CD4-positive, CD25-positive, alpha-beta regulatory T cell (primary cell): ENCODE results near the gene PKN2. TPM values are rescaled to one million over a fixed set of nuclear protein-coding genes. Genes with fewer than 3 reads are reported as not detected.
"Not testable (repeated sequence)": the region's sequence is repeated elsewhere in the genome, so short reads cannot be mapped to it uniquely, and the experiment has no call there.

Experiments used
- ATAC-seq, 2 donors: fragments of 150-1000 bp; cut with Tn5 transposase; one replicate each; pipeline ENCODE4 v1.10.0; 2021; ENCODE audit warnings: low read depth in 2 of 2, moderate number of reproducible peaks in 2 of 2, moderate library complexity in 1 of 2
- DNase-seq, 3 donors: peaks; one replicate each; pipeline versions ENCODE4 v3.0.0 to v3.0.0-alpha.2; 2012 to 2022; ENCODE audit warnings: mixed read lengths in 1 of 3
- H3K27ac ChIP-seq: one replicate; pipeline ENCODE4 v1.7.0; 2013; ENCODE audit warnings: mild to moderate bottlenecking, low read length; ENCODE audit not compliant: insufficient read depth, poor library complexity, severe bottlenecking
- H3K27me3 ChIP-seq: one replicate; pipeline ENCODE4 v1.7.0; 2013; ENCODE audit warnings: low read length; ENCODE audit not compliant: control insufficient read depth, insufficient read depth
- H3K36me3 ChIP-seq: one replicate; pipeline ENCODE4 v1.7.0; 2013; ENCODE audit warnings: mild to moderate bottlenecking, low read length, moderate library complexity; ENCODE audit not compliant: control insufficient read depth, insufficient read depth
- H3K4me1 ChIP-seq: 2 replicates; pipeline ENCODE4 v1.7.0; 2013; ENCODE audit warnings: mild to moderate bottlenecking, low read length; ENCODE audit not compliant: insufficient read depth, control insufficient read depth, poor library complexity, severe bottlenecking
- H3K4me3 ChIP-seq: one replicate; pipeline ENCODE4 v1.7.0; 2013; ENCODE audit warnings: low read depth, mild to moderate bottlenecking, low read length, moderate library complexity
- H3K9me3 ChIP-seq, 2 experiments: 1 replicate in 1 of 2; 2 replicates in 1 of 2; pipeline ENCODE4 v1.7.0; 2013; ENCODE audit warnings: low read length in 2 of 2, mild to moderate bottlenecking in 1 of 2, moderate library complexity in 1 of 2; ENCODE audit not compliant: control insufficient read depth in 2 of 2
- H3K27ac Mint-ChIP-seq, 3 donors: one replicate each; pipeline ENCODE4 v1.8.0; 2020 to 2022; ENCODE audit warnings: mild to moderate bottlenecking in 3 of 3, mixed read lengths in 3 of 3, moderate library complexity in 2 of 3
- H3K27me3 Mint-ChIP-seq: one replicate; pipeline ENCODE4 v1.8.0; 2022; ENCODE audit warnings: mild to moderate bottlenecking, mixed read lengths
- H3K36me3 Mint-ChIP-seq: one replicate; pipeline ENCODE4 v1.8.0; 2020; ENCODE audit warnings: mixed read lengths
- H3K4me1 Mint-ChIP-seq, 4 donors: one replicate each; pipeline ENCODE4 v1.8.0; 2020 to 2022; ENCODE audit warnings: mixed read lengths in 4 of 4, mild to moderate bottlenecking in 1 of 4
- H3K4me3 Mint-ChIP-seq, 4 donors: one replicate each; pipeline ENCODE4 v1.8.0; 2020 to 2022; ENCODE audit warnings: mild to moderate bottlenecking in 4 of 4, mixed read lengths in 4 of 4, moderate library complexity in 3 of 4
- H3K9me3 Mint-ChIP-seq, 7 donors: one replicate each; pipeline ENCODE4 v1.8.0; 2020 to 2022; ENCODE audit warnings: mixed read lengths in 7 of 7, mild to moderate bottlenecking in 3 of 7, moderate library complexity in 2 of 7
- polyA plus RNA-seq, 4 donors: library from polyadenylated mRNA; unstranded; fragments of 300-500 nt; fragmentation: Illumina TruSeq; gene quantifications; one replicate each; pipeline ENCODE4 v1.2.3, GENCODE V29; 2021
- total RNA-seq: library from RNA; stranded (reverse); gene quantifications from one replicate; pipeline ENCODE4 v1.2.3, GENCODE V29; 2022

PKN2 gene
- total and polyA plus RNA-seq, 5 donors from 2014 or later: 6.7 to 41.9 (median 7.5) TPM

GRCh38 chr1:88869644-88870043 is 185.6 kb downstream of the PKN2 start:
- peaks cover 38 to 85% (median 53%) of the 10 kb centered on the region in 4 donors for H3K4me1 Mint-ChIP-seq
- H3K9me3 Mint-ChIP-seq, H3K4me3 ChIP-seq, DNase-seq, H3K4me3 Mint-ChIP-seq, H3K27me3 Mint-ChIP-seq, ATAC-seq, H3K27ac ChIP-seq, H3K36me3 ChIP-seq, H3K27me3 ChIP-seq, H3K9me3 ChIP-seq: not testable (repeated sequence)
- peaks cover 36% of the 10 kb centered on the region for H3K4me1 ChIP-seq
- peak overlapping the region in 1 of 3 donors; percentile 26 for H3K27ac Mint-ChIP-seq
- H3K36me3 Mint-ChIP-seq: peaks cover 16% of the 10 kb centered on the region

GRCh38 chr1:88873737-88874349 is 189.8 kb downstream of the PKN2 start:
- peak overlapping the region in 1 of 3 donors; percentile 20 for H3K27ac Mint-ChIP-seq
- Histone ChIP-seq H3K27me3 (no peaks in the 10 kb centered on the region), H3K9me3 (no peaks in the 10 kb centered on the region), H3K36me3 (peaks cover 20% of the 10 kb centered on the region), H3K4me3 (no peak overlapping the region), H3K4me1 (peaks cover 21% of the 10 kb centered on the region), H3K27ac (no peak overlapping the region)
- no peaks in the 10 kb centered on the region for H3K27me3 Mint-ChIP-seq
- ATAC-seq (no peak), DNase-seq (no peak)
- peak overlapping the region in 2 of 4 donors; percentile 19 to 58 for H3K4me3 Mint-ChIP-seq
- peaks cover 17% of the 10 kb centered on the region for H3K36me3 Mint-ChIP-seq
- no peaks in the 10 kb centered on the region for H3K9me3 Mint-ChIP-seq
- peaks cover 29 to 78% (median 45%) of the 10 kb centered on the region in 4 donors for H3K4me1 Mint-ChIP-seq

DNA sequence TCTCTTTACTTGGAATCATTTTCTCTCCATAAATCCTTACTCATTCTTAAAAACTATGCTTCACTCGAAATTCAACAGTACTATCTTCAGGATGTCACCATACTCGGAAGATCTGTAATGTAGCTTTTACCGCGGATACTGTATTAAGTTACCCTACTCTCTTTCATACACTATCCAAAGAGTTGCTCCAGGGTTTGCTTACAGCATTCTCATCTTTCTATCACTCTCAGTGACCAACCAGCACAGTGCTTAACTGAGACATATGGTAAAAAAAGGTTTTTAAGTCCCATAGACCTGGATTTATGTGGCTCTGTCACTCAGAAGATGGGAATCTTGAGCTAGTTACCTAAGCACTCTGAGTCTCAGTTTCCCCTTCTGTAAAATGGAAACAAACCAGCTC is 191.5 kb downstream of the PKN2 start:
- peaks cover 30% of the 10 kb centered on the region for H3K36me3 ChIP-seq
- peak overlapping the region in 1 of 4 donors; percentile 0 for H3K4me3 Mint-ChIP-seq
- ATAC-seq (no peak), DNase-seq (no peak)
- no peaks in the 10 kb centered on the region for H3K27me3 Mint-ChIP-seq
- H3K9me3 ChIP-seq: no peaks in the 10 kb centered on the region
- H3K27me3 ChIP-seq: no peaks in the 10 kb centered on the region
- peaks cover 17% of the 10 kb centered on the region for H3K36me3 Mint-ChIP-seq
- no peaks in the 10 kb centered on the region for H3K9me3 Mint-ChIP-seq
- H3K27ac Mint-ChIP-seq: peak overlapping the region in 2 of 3 donors; percentile 2 to 61
- H3K4me1 Mint-ChIP-seq: peaks cover 27 to 72% (median 44%) of the 10 kb centered on the region in 4 donors
- H3K4me1 ChIP-seq: peaks cover 21% of the 10 kb centered on the region
- no peak overlapping the region for H3K4me3 ChIP-seq
- H3K27ac ChIP-seq: no peak overlapping the region

- ATAC-seq: no peak
- no peak overlapping the region for H3K4me3 Mint-ChIP-seq
- H3K4me1 ChIP-seq: peaks cover 26% of the 10 kb centered on the region
- no peak overlapping the region for H3K27ac ChIP-seq
- no peak overlapping the region for H3K27ac Mint-ChIP-seq
- peaks cover 14% of the 10 kb centered on the region for H3K36me3 Mint-ChIP-seq
- H3K9me3 ChIP-seq: no peaks in the 10 kb centered on the region
- peaks cover 41% of the 10 kb centered on the region for H3K36me3 ChIP-seq
- DNase-seq: no peak
- H3K4me3 ChIP-seq: no peak overlapping the region
- no peaks in the 10 kb centered on the region for H3K27me3 ChIP-seq
- H3K4me1 Mint-ChIP-seq: peaks cover 31 to 72% (median 41%) of the 10 kb centered on the region in 4 donors
- no peaks in the 10 kb centered on the region for H3K9me3 Mint-ChIP-seq
- H3K27me3 Mint-ChIP-seq: no peaks in the 10 kb centered on the region
Measured at GRCh38 chr1:88876573-88877365, 192.7 kb downstream of the PKN2 start.

GRCh38 chr1:88877382-88877825 is 193.3 kb downstream of the PKN2 start:
- peaks cover 19% of the 10 kb centered on the region for H3K36me3 Mint-ChIP-seq
- peak overlapping the region in 2 of 3 donors; percentile 49 to 67 for H3K27ac Mint-ChIP-seq
- no peak overlapping the region for H3K4me3 Mint-ChIP-seq
- no peak for ATAC-seq
- H3K27ac ChIP-seq: no peak overlapping the region
- H3K27me3 ChIP-seq: no peaks in the 10 kb centered on the region
- DNase-seq: peak in 2 of 3 donors; percentile 16 to 37
- H3K4me1 Mint-ChIP-seq: peaks cover 33 to 74% (median 43%) of the 10 kb centered on the region in 4 donors
- no peak overlapping the region for H3K4me3 ChIP-seq
- no peaks in the 10 kb centered on the region for H3K9me3 ChIP-seq
- H3K27me3 Mint-ChIP-seq: no peaks in the 10 kb centered on the region
- peaks cover 48% of the 10 kb centered on the region for H3K36me3 ChIP-seq
- no peaks in the 10 kb centered on the region for H3K9me3 Mint-ChIP-seq
- peaks cover 23% of the 10 kb centered on the region for H3K4me1 ChIP-seq

- DNase-seq (no peak), ATAC-seq (no peak)
- Histone ChIP-seq H3K4me1 (peaks cover 28% of the 10 kb centered on the region), H3K27ac (peak overlapping the region; percentile 3), H3K9me3 (no peaks in the 10 kb centered on the region), H3K36me3 (peaks cover 48% of the 10 kb centered on the region), H3K4me3 (no peak overlapping the region), H3K27me3 (no peaks in the 10 kb centered on the region)
- Mint-ChIP-seq H3K27ac (peak overlapping the region in 2 of 3 donors; percentile 49 to 67), H3K9me3 (no peaks in the 10 kb centered on the region), H3K4me1 (peaks cover 34 to 74% (median 43%) of the 10 kb centered on the region in 4 donors), H3K36me3 (peaks cover 24% of the 10 kb centered on the region), H3K4me3 (no peak overlapping the region), H3K27me3 (no peaks in the 10 kb centered on the region)
Measured at GRCh38 chr1:88877911-88878310, 193.8 kb downstream of the PKN2 start.

- Mint-ChIP-seq H3K36me3 (peaks cover 23% of the 10 kb centered on the region), H3K4me1 (peaks cover 38 to 75% (median 45%) of the 10 kb centered on the region in 4 donors), H3K9me3 (no peaks in the 10 kb centered on the region), H3K27ac (peak overlapping the region in 1 of 3 donors; percentile 16), H3K4me3 (no peak overlapping the region), H3K27me3 (no peaks in the 10 kb centered on the region)
- H3K27ac ChIP-seq: no peak overlapping the region
- no peak for DNase-seq
- peaks cover 53% of the 10 kb centered on the region for H3K36me3 ChIP-seq
- ATAC-seq: no peak
- peak overlapping the region; percentile 9 for H3K4me3 ChIP-seq
- peaks cover 32% of the 10 kb centered on the region for H3K4me1 ChIP-seq
- H3K27me3 ChIP-seq: no peaks in the 10 kb centered on the region
- H3K9me3 ChIP-seq: no peaks in the 10 kb centered on the region
Measured at GRCh38 chr1:88878731-88879130, 194.7 kb downstream of the PKN2 start.
